Measurements from ENCODE around the gene BTN1A1. TPM values are rescaled to one million over a fixed set of nuclear protein-coding genes. Genes with fewer than 3 reads are reported as not detected.

Gene BTN1A1, protein sequence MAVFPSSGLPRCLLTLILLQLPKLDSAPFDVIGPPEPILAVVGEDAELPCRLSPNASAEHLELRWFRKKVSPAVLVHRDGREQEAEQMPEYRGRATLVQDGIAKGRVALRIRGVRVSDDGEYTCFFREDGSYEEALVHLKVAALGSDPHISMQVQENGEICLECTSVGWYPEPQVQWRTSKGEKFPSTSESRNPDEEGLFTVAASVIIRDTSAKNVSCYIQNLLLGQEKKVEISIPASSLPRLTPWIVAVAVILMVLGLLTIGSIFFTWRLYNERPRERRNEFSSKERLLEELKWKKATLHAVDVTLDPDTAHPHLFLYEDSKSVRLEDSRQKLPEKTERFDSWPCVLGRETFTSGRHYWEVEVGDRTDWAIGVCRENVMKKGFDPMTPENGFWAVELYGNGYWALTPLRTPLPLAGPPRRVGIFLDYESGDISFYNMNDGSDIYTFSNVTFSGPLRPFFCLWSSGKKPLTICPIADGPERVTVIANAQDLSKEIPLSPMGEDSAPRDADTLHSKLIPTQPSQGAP
- not detected for polyA plus RNA-seq (2013)

DNA sequence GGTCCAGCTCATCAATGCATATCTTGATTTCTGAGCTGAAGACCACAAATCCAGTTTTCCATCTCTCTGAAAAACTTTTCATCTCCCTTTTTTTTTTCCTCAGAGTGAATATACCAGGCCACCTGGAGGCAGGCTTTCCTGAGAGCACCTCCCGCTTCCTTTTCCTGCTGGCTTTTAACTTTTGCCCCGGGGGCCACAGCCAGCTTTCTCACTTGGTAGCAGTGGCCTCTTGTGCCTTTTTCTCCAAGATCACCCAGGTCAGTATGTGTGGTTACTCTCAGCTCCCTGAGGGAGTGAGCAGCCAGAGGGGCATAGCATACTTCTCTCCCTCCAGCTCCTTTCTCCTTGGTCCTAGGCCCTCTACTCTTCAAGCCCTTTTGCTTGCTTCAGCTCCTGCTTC, at the start of gene BTN1A1:
TSS of gene BTN1A1 (plus strand) at position 202 of the 400 bp plus-strand sequence. CDS start 984 bp downstream, outside the sequence.
- peaks cover 3 to 21% (median 14%) of the 10 kb centered on the region in 4 experiments for H3K4me1 ChIP-seq (ENCODE audit: control extremely low read depth in 1 of 4, control insufficient read depth in 4 of 4, insufficient read depth in 4 of 4, low read length in 3 of 4)
- DNase-seq: no peak
- H3K36me3 ChIP-seq (ENCODE audit: control insufficient read depth in 4 of 4, insufficient read depth in 4 of 4, low read length in 3 of 4): no peaks in the 10 kb centered on the region
- H3K27me3 ChIP-seq (replicated peaks in 2 of 5; ENCODE audit: control insufficient read depth in 4 of 5, insufficient read depth in 5 of 5, low read length in 4 of 5): peaks cover 7 to 27% (median 13%) of the 10 kb centered on the region in 5 experiments
- CTCF ChIA-PET: interaction anchor here (0.7 to 1.5 kb wide), 3 partner anchors 15 to 80 kb away, joined by 3 read pairs; no protein-coding TSS in a partner anchor
- 36% methylated on average over 2 of the region's 2 CpGs for WGBS (ENCODE audit: insufficient coverage)
- no peak within 1 kb of the TSS for H3K27ac ChIP-seq (ENCODE audit: insufficient read depth in 1 of 2, low read depth in 1 of 2, low read length in 2 of 2, poor library complexity in 1 of 2, severe bottlenecking in 2 of 2)
- no peaks in the 10 kb centered on the region for H3K9me3 ChIP-seq (ENCODE audit: control extremely low read depth in 1 of 5, control insufficient read depth in 4 of 5, insufficient read depth in 2 of 5, low read depth in 1 of 5, low read length in 4 of 5)
- POLR2A ChIA-PET: no interaction called here
- H3K4me3 ChIP-seq (ENCODE audit: control insufficient read depth in 1 of 7, extremely low read depth in 1 of 7, insufficient read depth in 4 of 7, low read depth in 2 of 7, low read length in 6 of 7): peak within 1 kb of the TSS in 1 of 7 experiments; percentile 68

DNA sequence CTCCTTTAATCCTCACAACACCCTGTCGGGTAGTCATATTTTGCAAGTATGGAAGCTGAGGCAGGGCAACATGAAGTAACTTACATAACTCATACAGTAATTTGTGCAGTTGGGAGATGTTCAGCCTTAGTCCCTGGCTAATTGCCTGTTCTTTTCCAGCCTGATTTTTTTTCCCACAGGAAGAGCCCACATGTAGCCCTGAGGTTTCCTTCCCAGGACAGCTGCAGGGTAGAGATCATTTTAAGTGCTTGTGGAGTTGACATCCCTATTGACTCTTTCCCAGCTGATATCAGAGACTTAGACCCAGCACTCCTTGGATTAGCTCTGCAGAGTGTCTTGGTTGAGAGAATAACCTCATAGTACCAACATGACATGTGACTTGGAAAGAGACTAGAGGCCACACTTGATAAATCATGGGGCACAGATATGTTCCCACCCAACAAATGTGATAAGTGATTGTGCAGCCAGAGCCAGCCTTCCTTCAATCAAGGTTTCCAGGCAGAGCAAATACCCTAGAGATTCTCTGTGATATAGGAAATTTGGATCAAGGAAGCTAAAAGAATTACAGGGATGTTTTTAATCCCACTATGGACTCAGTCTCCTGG, 47.4 kb upstream of the BTN1A1 start:
- H3K4me1 ChIP-seq (ENCODE audit: control extremely low read depth in 1 of 4, control insufficient read depth in 4 of 4, insufficient read depth in 4 of 4, low read length in 3 of 4): peaks cover 0 to 11% (median 6%) of the 10 kb centered on the region in 4 experiments
- no peak overlapping the region for H3K27ac ChIP-seq (ENCODE audit: insufficient read depth in 1 of 2, low read depth in 1 of 2, low read length in 2 of 2, poor library complexity in 1 of 2, severe bottlenecking in 2 of 2)
- ChIA-PET CTCF (interaction anchor here (1.1 kb wide), 1 partner anchor 43 kb away, joined by 3 read pairs; no protein-coding TSS in a partner anchor), POLR2A (interaction anchor here (0.6 to 0.7 kb wide), 2 partner anchors 9 to 1862 kb away, joined by 3 read pairs; no protein-coding TSS in a partner anchor)
- H3K36me3 ChIP-seq (ENCODE audit: control insufficient read depth in 4 of 4, insufficient read depth in 4 of 4, low read length in 3 of 4): peaks cover 11 to 44% (median 25%) of the 10 kb centered on the region in 4 experiments
- no peaks in the 10 kb centered on the region for H3K27me3 ChIP-seq (replicated peaks in 2 of 5; ENCODE audit: control insufficient read depth in 4 of 5, insufficient read depth in 5 of 5, low read length in 4 of 5)
- H3K9me3 ChIP-seq (ENCODE audit: control extremely low read depth in 1 of 5, control insufficient read depth in 4 of 5, insufficient read depth in 2 of 5, low read depth in 1 of 5, low read length in 4 of 5): no peaks in the 10 kb centered on the region
- DNase-seq: no peak
- no CpG with 5 or more reads among the region's 1 CpG for WGBS (ENCODE audit: insufficient coverage)
- no peak overlapping the region for H3K4me3 ChIP-seq (ENCODE audit: control insufficient read depth in 1 of 7, extremely low read depth in 1 of 7, insufficient read depth in 4 of 7, low read depth in 2 of 7, low read length in 6 of 7)

DNA sequence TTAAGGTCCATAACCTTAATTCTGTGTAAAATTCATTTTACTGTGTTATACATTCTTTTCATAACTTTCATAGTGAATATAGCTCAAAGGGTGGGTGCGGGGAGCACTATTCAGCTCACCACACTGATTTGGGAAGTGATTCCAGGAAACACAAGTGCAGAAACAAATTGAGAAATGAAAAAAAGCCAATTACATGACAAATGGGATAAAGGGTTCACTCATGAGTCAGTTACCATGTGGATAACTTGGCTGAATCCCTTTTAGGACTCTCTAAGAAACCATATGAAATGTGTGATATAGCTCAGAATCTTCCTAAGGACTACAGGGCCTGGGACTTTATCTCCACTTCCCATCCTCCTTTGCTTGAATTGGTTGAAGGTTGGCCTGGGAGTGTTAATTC, 45.5 kb upstream of the BTN1A1 start:
- Histone ChIP-seq H3K4me1 (ENCODE audit: control extremely low read depth in 1 of 4, control insufficient read depth in 4 of 4, insufficient read depth in 4 of 4, low read length in 3 of 4) (peaks cover 0 to 18% (median 13%) of the 10 kb centered on the region in 4 experiments), H3K4me3 (ENCODE audit: control insufficient read depth in 1 of 7, extremely low read depth in 1 of 7, insufficient read depth in 4 of 7, low read depth in 2 of 7, low read length in 6 of 7) (no peak overlapping the region), H3K27ac (ENCODE audit: insufficient read depth in 1 of 2, low read depth in 1 of 2, low read length in 2 of 2, poor library complexity in 1 of 2, severe bottlenecking in 2 of 2) (no peak overlapping the region), H3K9me3 (ENCODE audit: control extremely low read depth in 1 of 5, control insufficient read depth in 4 of 5, insufficient read depth in 2 of 5, low read depth in 1 of 5, low read length in 4 of 5) (no peaks in the 10 kb centered on the region), H3K36me3 (ENCODE audit: control insufficient read depth in 4 of 4, insufficient read depth in 4 of 4, low read length in 3 of 4) (peaks cover under 1 to 31% (median 16%) of the 10 kb centered on the region in 4 experiments), H3K27me3 (replicated peaks in 2 of 5; ENCODE audit: control insufficient read depth in 4 of 5, insufficient read depth in 5 of 5, low read length in 4 of 5) (no peaks in the 10 kb centered on the region)
- CTCF ChIA-PET: interaction anchor here (1.0 to 1.4 kb wide), 4 partner anchors 10 to 116 kb away, joined by 3 to 4 read pairs (median 3); no protein-coding TSS in a partner anchor
- 100% methylated on average over 1 of the region's 1 CpG for WGBS (ENCODE audit: insufficient coverage)
- POLR2A ChIA-PET: no interaction called here
- DNase-seq: no peak

DNA sequence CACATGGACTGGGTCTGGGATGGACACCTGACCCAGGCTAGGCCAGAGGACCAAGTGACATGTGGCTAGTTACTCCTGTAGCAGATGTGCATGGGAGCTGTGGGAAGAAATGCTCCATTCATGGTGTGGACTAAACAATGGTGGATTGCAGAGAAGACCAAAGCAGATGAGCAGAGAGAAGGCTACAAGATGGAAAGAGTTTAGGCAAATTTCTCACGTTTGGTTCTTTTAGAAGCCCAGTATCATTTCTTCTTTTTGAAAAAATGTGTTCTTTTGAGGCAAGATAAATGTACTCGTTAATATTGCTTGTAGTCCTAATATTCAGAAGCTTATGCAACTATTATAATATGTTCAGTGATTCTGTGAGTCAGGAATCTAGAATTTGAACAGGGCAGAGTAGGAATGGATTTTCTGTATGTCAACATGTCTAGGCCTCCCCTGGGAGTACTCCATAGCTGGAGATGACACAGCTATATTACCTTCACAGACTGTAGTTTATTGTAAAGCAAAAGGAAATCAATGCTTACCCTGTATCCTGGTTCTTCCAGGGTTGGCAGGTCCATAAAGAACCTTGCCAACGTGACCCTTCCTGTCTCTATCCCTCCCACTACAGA, 44.6 kb upstream of the BTN1A1 start:
- WGBS (ENCODE audit: insufficient coverage): 93% methylated on average over 2 of the region's 3 CpGs

DNA sequence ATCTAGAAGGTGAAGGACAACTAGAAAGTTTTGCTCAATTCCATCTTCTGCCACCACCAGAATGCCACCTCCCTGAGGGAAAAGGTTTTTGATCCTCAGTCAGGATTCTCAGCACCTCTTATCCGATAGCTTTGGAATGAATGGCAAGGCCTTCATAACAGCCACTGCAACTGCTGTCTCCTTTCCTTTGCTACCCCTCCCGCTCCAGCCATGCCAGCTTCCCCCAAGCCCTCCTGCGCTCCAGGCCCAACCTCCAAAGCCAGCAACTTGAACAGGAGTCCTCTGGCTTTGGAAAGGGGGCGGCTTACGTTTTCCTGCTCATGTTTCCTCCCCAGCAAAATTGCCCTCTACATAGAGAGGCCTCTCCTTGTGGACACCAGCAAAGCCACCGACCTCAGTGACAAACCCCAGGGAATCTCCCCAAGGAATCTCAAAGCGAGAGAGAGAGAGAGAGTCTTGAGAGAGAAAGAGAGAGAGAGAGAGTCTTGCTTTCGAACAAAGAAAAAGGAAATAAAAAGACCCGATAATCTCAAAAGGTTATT, 42.8 kb upstream of the BTN1A1 start:
- Histone ChIP-seq H3K36me3 (ENCODE audit: control insufficient read depth in 4 of 4, insufficient read depth in 4 of 4, low read length in 3 of 4) (peaks cover 0 to 26% (median 21%) of the 10 kb centered on the region in 4 experiments), H3K9me3 (ENCODE audit: control extremely low read depth in 1 of 5, control insufficient read depth in 4 of 5, insufficient read depth in 2 of 5, low read depth in 1 of 5, low read length in 4 of 5) (no peaks in the 10 kb centered on the region), H3K4me3 (ENCODE audit: control insufficient read depth in 1 of 7, extremely low read depth in 1 of 7, insufficient read depth in 4 of 7, low read depth in 2 of 7, low read length in 6 of 7) (peak overlapping the region in 6 of 7 experiments; percentile 91 to 100 (median 98)), H3K4me1 (ENCODE audit: control extremely low read depth in 1 of 4, control insufficient read depth in 4 of 4, insufficient read depth in 4 of 4, low read length in 3 of 4) (peaks cover 0 to 30% (median 13%) of the 10 kb centered on the region in 4 experiments), H3K27me3 (replicated peaks in 2 of 5; ENCODE audit: control insufficient read depth in 4 of 5, insufficient read depth in 5 of 5, low read length in 4 of 5) (no peaks in the 10 kb centered on the region), H3K27ac (ENCODE audit: insufficient read depth in 1 of 2, low read depth in 1 of 2, low read length in 2 of 2, poor library complexity in 1 of 2, severe bottlenecking in 2 of 2) (peak overlapping the region; percentile 82 to 93)
- 30% methylated on average over 8 of the region's 9 CpGs for WGBS (ENCODE audit: insufficient coverage)
- DNase-seq: no peak
- CTCF ChIA-PET: no interaction called here
- POLR2A ChIA-PET: no interaction called here

More for the DNA sequence above, 44.6 kb upstream of the BTN1A1 start:
- Histone ChIP-seq H3K27me3 (replicated peaks in 2 of 5; ENCODE audit: control insufficient read depth in 4 of 5, insufficient read depth in 5 of 5, low read length in 4 of 5) (no peaks in the 10 kb centered on the region), H3K36me3 (ENCODE audit: control insufficient read depth in 4 of 4, insufficient read depth in 4 of 4, low read length in 3 of 4) (peaks cover 0 to 31% (median 18%) of the 10 kb centered on the region in 4 experiments), H3K9me3 (ENCODE audit: control extremely low read depth in 1 of 5, control insufficient read depth in 4 of 5, insufficient read depth in 2 of 5, low read depth in 1 of 5, low read length in 4 of 5) (no peaks in the 10 kb centered on the region), H3K4me1 (ENCODE audit: control extremely low read depth in 1 of 4, control insufficient read depth in 4 of 4, insufficient read depth in 4 of 4, low read length in 3 of 4) (peaks cover 0 to 24% (median 13%) of the 10 kb centered on the region in 4 experiments), H3K4me3 (ENCODE audit: control insufficient read depth in 1 of 7, extremely low read depth in 1 of 7, insufficient read depth in 4 of 7, low read depth in 2 of 7, low read length in 6 of 7) (no peak overlapping the region), H3K27ac (ENCODE audit: insufficient read depth in 1 of 2, low read depth in 1 of 2, low read length in 2 of 2, poor library complexity in 1 of 2, severe bottlenecking in 2 of 2) (no peak overlapping the region)
- CTCF ChIA-PET: interaction anchor here (0.7 to 1.3 kb wide), 7 partner anchors 10 to 117 kb away, joined by 3 read pairs; no protein-coding TSS in a partner anchor
- POLR2A ChIA-PET: no interaction called here
- no peak for DNase-seq

DNA sequence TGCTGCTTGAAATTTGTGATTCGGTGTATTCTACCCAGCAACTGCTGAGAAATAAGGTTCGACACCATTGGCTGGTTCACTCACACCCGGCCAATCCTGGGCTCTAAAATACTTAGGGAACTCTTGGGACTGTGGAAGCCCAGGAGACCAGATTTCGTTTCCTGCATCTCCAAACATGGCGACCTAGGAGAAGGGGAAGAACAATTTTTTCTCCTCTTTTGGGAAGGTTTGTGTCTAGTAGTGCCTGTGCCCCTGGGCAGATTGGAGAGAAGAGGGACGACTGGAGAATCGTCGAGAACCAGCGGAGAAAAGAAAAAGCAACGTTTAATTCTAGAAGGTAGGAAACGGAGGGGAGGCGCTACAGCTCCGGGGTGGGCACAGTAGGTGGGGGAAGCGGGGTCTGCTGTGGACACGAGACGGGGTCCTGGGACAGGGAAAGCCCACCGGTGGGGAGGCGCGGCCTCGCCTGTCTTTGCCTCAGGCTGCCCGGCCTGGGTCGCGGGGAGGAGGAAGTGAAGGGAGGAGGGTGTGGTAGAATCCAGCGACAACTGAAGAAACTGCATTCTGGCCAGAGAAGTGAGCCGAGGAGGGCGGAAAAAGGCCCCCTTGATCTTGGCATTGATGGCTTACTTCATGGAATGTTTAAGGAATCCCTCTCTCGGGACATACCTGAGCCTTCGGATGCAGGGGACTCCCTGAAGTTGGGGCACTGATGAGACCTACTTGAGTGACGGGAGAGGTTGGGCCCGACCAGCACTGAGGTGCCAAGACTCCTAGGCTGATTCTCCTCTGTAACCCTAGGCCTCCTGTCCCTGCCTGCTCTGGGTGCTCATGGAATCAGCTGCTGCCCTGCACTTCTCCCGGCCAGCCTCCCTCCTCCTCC, 42.1 kb upstream of the BTN1A1 start, which contains the start of gene BTN2A1:
TSS of gene BTN2A1 (plus strand) at position 150 of the 883 bp plus-strand sequence. CDS start at position 832, 682 bp downstream.
- Histone ChIP-seq H3K9me3 (ENCODE audit: control extremely low read depth in 1 of 5, control insufficient read depth in 4 of 5, insufficient read depth in 2 of 5, low read depth in 1 of 5, low read length in 4 of 5) (no peaks in the 10 kb centered on the region), H3K4me3 (ENCODE audit: control insufficient read depth in 1 of 7, extremely low read depth in 1 of 7, insufficient read depth in 4 of 7, low read depth in 2 of 7, low read length in 6 of 7) (peak within 1 kb of the TSS; percentile 79 to 100 (median 97)), H3K27ac (ENCODE audit: insufficient read depth in 1 of 2, low read depth in 1 of 2, low read length in 2 of 2, poor library complexity in 1 of 2, severe bottlenecking in 2 of 2) (peak within 1 kb of the TSS; percentile 82 to 93), H3K27me3 (replicated peaks in 2 of 5; ENCODE audit: control insufficient read depth in 4 of 5, insufficient read depth in 5 of 5, low read length in 4 of 5) (no peaks in the 10 kb centered on the region), H3K36me3 (ENCODE audit: control insufficient read depth in 4 of 4, insufficient read depth in 4 of 4, low read length in 3 of 4) (peaks cover 0 to 31% (median 25%) of the 10 kb centered on the region in 4 experiments), H3K4me1 (ENCODE audit: control extremely low read depth in 1 of 4, control insufficient read depth in 4 of 4, insufficient read depth in 4 of 4, low read length in 3 of 4) (peaks cover 0 to 30% (median 13%) of the 10 kb centered on the region in 4 experiments)
- peak; percentile 89 to 93 (median 90) for DNase-seq
- ChIA-PET CTCF (interaction anchor here (1.0 kb wide), 1 partner anchor 12 kb away, joined by 3 read pairs; no protein-coding TSS in a partner anchor), POLR2A (interaction anchor here (0.6 kb wide), 1 partner anchor 351 kb away, joined by 5 read pairs; no protein-coding TSS in a partner anchor)
- WGBS (ENCODE audit: insufficient coverage): 0% methylated on average over 24 of the region's 31 CpGs
